HuH-7.5 (cell line): ENCODE results near the gene PUM1.

Source experiments
- DNase-seq: peaks from one replicate; pipeline ENCODE4 v3.0.0; 2011; ENCODE audit warnings: low spot score

PUM1 gene

DNA sequence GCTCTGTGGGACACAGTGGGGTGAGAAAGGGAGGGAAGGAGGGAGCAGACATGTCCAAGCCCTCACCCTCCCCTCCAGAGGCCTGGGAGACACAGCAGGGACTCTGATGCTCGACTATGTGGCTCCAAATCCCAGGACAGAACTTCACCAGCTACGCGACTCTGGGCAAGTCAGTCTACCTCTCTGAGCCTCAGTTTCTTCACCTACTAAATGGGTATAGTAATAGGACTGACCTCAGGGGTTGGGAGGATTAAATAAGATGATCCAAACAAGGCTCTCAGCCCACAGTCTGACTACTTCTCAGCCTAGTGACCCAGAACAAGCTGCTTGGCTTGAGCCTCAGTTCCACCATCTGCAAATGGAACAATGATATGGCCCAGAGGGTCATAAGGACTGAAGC lies 176.5 kb downstream of the PUM1 start:
- no peak for DNase-seq

GRCh38 chr1:30888391-30888790 lies 177.1 kb downstream of the PUM1 start:
- no peak for DNase-seq

DNA sequence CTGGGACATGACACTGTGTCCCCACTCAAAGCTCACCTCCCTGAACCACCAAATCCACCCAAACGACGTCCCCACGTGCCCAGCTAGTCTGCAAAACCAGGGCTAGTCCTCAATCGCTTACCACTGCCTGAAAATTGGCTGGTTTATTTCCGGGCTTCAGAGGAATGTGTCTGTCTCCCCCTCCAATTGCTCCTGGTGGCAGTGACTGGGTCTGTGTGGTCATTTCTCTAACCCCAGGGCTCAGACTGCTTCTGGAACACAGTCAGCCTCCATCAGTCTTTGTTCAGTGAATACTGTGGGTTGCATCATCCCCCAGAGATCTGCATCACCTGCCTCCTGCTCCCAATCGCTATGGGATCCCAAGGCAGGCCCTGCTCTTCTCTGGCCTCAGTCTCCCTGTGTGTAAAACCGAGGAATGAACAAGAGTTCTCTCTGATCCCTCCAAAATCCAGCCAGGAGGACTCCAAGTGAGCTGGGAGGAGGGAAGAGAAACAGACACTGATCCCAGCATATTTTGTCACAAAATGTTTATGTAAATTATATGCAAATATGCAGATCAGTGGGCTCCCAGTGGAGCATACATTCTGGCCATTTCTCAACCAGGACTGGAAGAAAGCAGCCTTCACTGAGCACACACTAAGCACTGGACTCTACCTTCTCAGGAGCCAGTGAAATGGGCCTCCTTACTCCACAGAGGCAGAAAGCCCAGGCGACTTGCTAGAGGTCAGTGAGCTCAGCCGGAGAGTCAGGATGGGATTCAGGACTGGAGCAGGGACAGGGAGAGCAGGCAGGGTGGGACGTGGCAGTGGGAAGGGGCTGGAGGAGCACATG lies 177.8 kb downstream of the PUM1 start:
- no peak for DNase-seq

DNA sequence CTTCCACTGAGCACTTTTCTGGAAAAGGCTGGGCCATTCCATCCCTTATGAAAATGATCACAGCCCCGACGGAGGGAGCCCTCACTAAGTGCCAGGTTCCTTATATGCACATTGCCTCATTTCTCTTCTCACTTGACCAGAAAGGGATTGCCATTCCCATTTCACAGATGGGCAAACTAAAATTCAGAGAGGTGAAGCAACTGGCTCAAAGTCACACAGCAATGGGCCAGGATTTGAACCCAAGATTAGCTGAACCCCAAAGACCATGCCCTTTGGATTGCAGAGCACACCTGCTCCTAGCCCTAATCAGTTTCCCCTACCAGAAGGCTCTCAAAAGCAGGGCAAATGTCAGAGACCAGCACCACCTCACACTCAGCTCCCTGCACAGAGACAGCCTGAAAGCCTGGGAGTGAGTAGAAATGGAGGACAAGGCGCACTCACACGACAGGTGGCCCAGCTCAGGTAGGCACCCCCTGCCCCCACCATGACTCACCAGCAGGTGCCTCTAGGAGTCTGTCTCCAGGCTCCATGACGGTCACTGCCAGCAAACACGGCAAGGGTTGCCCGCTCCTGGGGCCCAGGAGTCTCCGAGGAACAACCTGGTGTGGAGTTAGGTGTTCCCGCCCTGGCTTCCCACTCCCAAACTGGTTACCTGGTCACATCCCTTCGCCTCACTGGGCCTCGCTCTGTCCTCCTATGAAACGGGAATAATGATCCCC lies 178.6 kb downstream of the PUM1 start:
- DNase-seq = no peak

- DNase-seq = no peak
Observed at GRCh38 chr1:30885570-30886522, 179.7 kb downstream of the PUM1 start.

DNA sequence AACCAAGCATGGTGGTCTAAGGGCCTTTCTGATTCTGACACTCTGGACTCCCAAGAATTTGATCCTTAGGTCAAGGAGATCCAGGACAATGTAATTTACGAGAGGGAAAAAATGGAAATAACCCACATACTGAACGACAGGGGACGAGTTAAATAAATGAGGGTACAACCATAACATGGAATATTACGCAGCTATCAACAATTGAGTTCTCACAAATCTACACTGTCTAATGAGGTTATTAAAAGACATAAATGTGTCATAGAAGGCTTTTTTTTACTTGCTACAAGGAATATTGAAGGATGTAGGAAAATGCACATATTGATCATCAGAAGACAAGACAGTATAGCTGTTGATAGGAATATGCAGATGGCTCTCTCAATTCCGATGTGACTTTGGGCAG lies 180.8 kb downstream of the PUM1 start:
- DNase-seq = no peak

GRCh38 chr1:30883389-30884172 lies 181.9 kb downstream of the PUM1 start:
- no peak for DNase-seq

- DNase-seq = no peak
Observed at GRCh38 chr1:30882678-30883388, 182.7 kb downstream of the PUM1 start.
